HCT116 (cell line): Measurements from ENCODE around the gene CLP1. TPM values are rescaled to one million over a fixed set of nuclear protein-coding genes. Genes with fewer than 3 reads are reported as not detected.
"Not testable (repeated sequence)": the region's sequence is repeated elsewhere in the genome, so short reads cannot be mapped to it uniquely, and the experiment has no call there.

ENCODE experiments used
- ATAC-seq: fragments of 200-7000 bp; cut with Tn5 transposase; 2 replicates; pipeline ENCODE4 v1.9.1; 2020; ENCODE audit warnings: mild to moderate bottlenecking, moderate library complexity
- BruUV-seq: library from RNA; stranded (reverse); fragments of 400-500 nt; replicated peaks from 2 replicates; lab custom pipeline; 2021; lab: Mats Ljungman, UMichigan
- CTCF ChIA-PET: fragments of 300-600 bp; sonication (Branson Sonifier 250); formaldehyde crosslinking; loops from one replicate; lab custom pipeline; 2021; ENCODE audit warnings: antibody characterized with exemption; lab: Charles Lee
- POLR2A ChIA-PET: fragments of 300-600, 350-600 bp; sonication (Branson Sonifier 250); formaldehyde crosslinking; loops from one replicate; lab custom pipeline; 2021; ENCODE audit warnings: antibody characterized with exemption; lab: Charles Lee
- RAD21 ChIA-PET, 2 experiments: fragments of 300-600 bp; sonication (Branson Sonifier 250); formaldehyde crosslinking; loops; one replicate each; lab custom pipeline; 2023; ENCODE audit warnings: low total read pairs in 2 of 2; ENCODE audit not compliant: uncharacterized antibody in 2 of 2, unreplicated experiment in 2 of 2, low non-redundant PET in 1 of 2; lab: Charles Lee
- DNase-seq: peaks from one replicate; pipeline ENCODE4 v3.0.0-alpha.2; 2010; ENCODE audit warnings: low read depth, low spot score
- H2AFZ ChIP-seq: fragments of 200-600 bp; shearing (Covaris generic), sonication (generic); 2 replicates; pipeline ENCODE4 v1.6.1; 2017; ENCODE audit warnings: low read depth, mixed run types, mixed read lengths, antibody characterized with exemption, low read length; ENCODE audit not compliant: poor library complexity, severe bottlenecking
- H3K27ac ChIP-seq: 2 replicates; pipeline ENCODE4 v1.5.1; 2012; ENCODE audit warnings: low read depth, low read length
- H3K27me3 ChIP-seq: fragments of 200-600 bp; sonication (generic); 2 replicates; pipeline ENCODE4 v1.6.1; 2016; ENCODE audit warnings: mixed run types, low read length, mixed read lengths; ENCODE audit not compliant: insufficient read depth
- H3K36me3 ChIP-seq, 2 experiments: fragments of 200-500 bp in 1 of 2; fragments of 200-600 bp in 1 of 2; sonication (Bioruptor generic) in 1 of 2; sonication (generic) in 1 of 2; 2 replicates each; pipeline versions ENCODE4 v1.5.1 to v1.6.1; 2014 to 2016; ENCODE audit warnings: low read length in 2 of 2, inconsistent platforms in 1 of 2, mixed read lengths in 1 of 2, mixed run types in 1 of 2; ENCODE audit not compliant: insufficient read depth in 2 of 2, control insufficient read depth in 1 of 2
- H3K4me1 ChIP-seq, 2 experiments: fragments of 200-600 bp in 1 of 2; sonication (generic) in 1 of 2; 2 replicates each; pipeline versions ENCODE4 v1.5.1 to v1.6.1; 2012 to 2017; ENCODE audit warnings: low read length in 2 of 2, inconsistent platforms in 1 of 2, mild to moderate bottlenecking in 1 of 2, mixed read lengths in 1 of 2, mixed run types in 1 of 2, moderate library complexity in 1 of 2; ENCODE audit not compliant: insufficient read depth in 2 of 2, control insufficient read depth in 1 of 2
- H3K4me2 ChIP-seq: fragments of 200-600 bp; sonication (generic); 2 replicates; pipeline ENCODE4 v1.6.1; 2017; ENCODE audit warnings: mixed run types, low read length, mixed read lengths
- H3K4me3 ChIP-seq, 2 experiments: fragments of 200-600 bp in 1 of 2; sonication (generic) in 1 of 2; replicated peaks in 1 of 2; 2 replicates each; pipeline ENCODE4 v1.5.1; 2011 to 2016; ENCODE audit warnings: low read length in 2 of 2, control low read depth in 1 of 2, low read depth in 1 of 2, mild to moderate bottlenecking in 1 of 2, mixed read lengths in 1 of 2, mixed run types in 1 of 2
- H3K79me2 ChIP-seq: fragments of 200-600 bp; sonication (generic); 2 replicates; pipeline ENCODE4 v1.6.1; 2017; ENCODE audit warnings: mild to moderate bottlenecking, mixed run types, low read length, moderate library complexity, mixed read lengths; ENCODE audit not compliant: insufficient read depth
- H3K9ac ChIP-seq: fragments of 200-600 bp; sonication (generic); 2 replicates; pipeline ENCODE4 v1.6.1; 2016; ENCODE audit warnings: low read length, mixed read lengths
- H3K9me2 ChIP-seq: fragments of 200-600 bp; sonication (generic), shearing (Covaris generic); 2 replicates; pipeline ENCODE4 v1.6.1; 2017; ENCODE audit warnings: mixed run types, mild to moderate bottlenecking, moderate library complexity; ENCODE audit not compliant: insufficient read depth
- H3K9me3 ChIP-seq, 2 experiments: fragments of 200-500 bp in 1 of 2; fragments of 200-600 bp in 1 of 2; sonication (Bioruptor generic) in 1 of 2; sonication (generic) in 1 of 2; 2 replicates each; pipeline ENCODE4 v1.6.1; 2014 to 2017; ENCODE audit warnings: low read length in 2 of 2, mixed read lengths in 2 of 2, inconsistent platforms in 1 of 2, low read depth in 1 of 2, mild to moderate bottlenecking in 1 of 2, mixed run types in 1 of 2, moderate library complexity in 1 of 2; ENCODE audit not compliant: control insufficient read depth in 1 of 2, insufficient read depth in 1 of 2
- H4K20me1 ChIP-seq: fragments of 200-600 bp; sonication (generic), shearing (Covaris generic); 2 replicates; pipeline ENCODE4 v1.6.1; 2017; ENCODE audit warnings: mixed run types, mild to moderate bottlenecking, moderate library complexity; ENCODE audit not compliant: insufficient read depth
- ATF3 ChIP-seq: IDR thresholded peaks from 2 replicates; pipeline ENCODE4 v1.6.1; 2012
- CBX3 ChIP-seq: IDR thresholded peaks from 2 replicates; pipeline ENCODE4 v1.6.1; 2012; ENCODE audit warnings: low read depth
- CEBPB ChIP-seq: IDR thresholded peaks from 2 replicates; pipeline ENCODE4 v1.6.1; 2012; ENCODE audit warnings: low read depth
- CTCF ChIP-seq, 3 experiments: fragments of 200-600 bp in 1 of 3; sonication (generic) in 1 of 3; IDR thresholded peaks in 2 of 3; conservative IDR thresholded peaks in 1 of 3; 2 replicates each; pipeline ENCODE4 v1.5.1; 2012 to 2017; ENCODE audit warnings: low read depth in 2 of 3, low read length in 2 of 3, antibody characterized with exemption in 1 of 3, borderline replicate concordance in 1 of 3, control low read depth in 1 of 3, mild to moderate bottlenecking in 1 of 3, mixed read lengths in 1 of 3, mixed run types in 1 of 3, moderate library complexity in 1 of 3; ENCODE audit not compliant: insufficient read depth in 1 of 3
- ELF1 ChIP-seq: IDR thresholded peaks from 2 replicates; pipeline ENCODE4 v1.6.1; 2012; ENCODE audit warnings: low read depth, borderline replicate concordance
- EZH2 ChIP-seq: fragments of 200-600 bp; sonication (generic); IDR thresholded peaks from 2 replicates; pipeline ENCODE4 v1.6.1; 2017; ENCODE audit warnings: antibody characterized with exemption, mixed run types
- EZH2phosphoT487 ChIP-seq: fragments of 200-600 bp; IDR thresholded peaks from 2 replicates; pipeline ENCODE4 v1.6.1; 2018; ENCODE audit warnings: antibody characterized with exemption, borderline replicate concordance
- FOSL1 ChIP-seq: IDR thresholded peaks from 2 replicates; pipeline ENCODE4 v1.6.1; 2012; ENCODE audit warnings: low read depth
- MAX ChIP-seq: IDR thresholded peaks from 2 replicates; pipeline ENCODE4 v1.6.1; 2012
- POLR2A ChIP-seq: IDR thresholded peaks from 2 replicates; pipeline ENCODE4 v1.7.0; 2011; ENCODE audit warnings: borderline replicate concordance; ENCODE audit not compliant: insufficient read depth, insufficient read length; ENCODE audit errors: extremely low read depth
- POLR2AphosphoS5 ChIP-seq: IDR thresholded peaks from 2 replicates; pipeline ENCODE4 v1.6.1; 2011; ENCODE audit warnings: mild to moderate bottlenecking, low read depth, low read length, moderate library complexity
- RAD21 ChIP-seq: IDR thresholded peaks from 2 replicates; pipeline ENCODE4 v1.6.1; 2012; ENCODE audit warnings: low read depth, mild to moderate bottlenecking
- SIN3A ChIP-seq: IDR thresholded peaks from 2 replicates; pipeline ENCODE4 v1.6.1; 2012; ENCODE audit warnings: low read depth
- SP1 ChIP-seq: IDR thresholded peaks from 2 replicates; pipeline ENCODE4 v1.6.1; 2012; ENCODE audit warnings: low read depth
- TCF7L2 ChIP-seq: IDR thresholded peaks from 2 replicates; pipeline ENCODE4 v1.7.0; 2011; ENCODE audit warnings: borderline replicate concordance, inconsistent platforms; ENCODE audit not compliant: insufficient read depth, insufficient read length; ENCODE audit errors: extremely low read depth
- ZBTB33 ChIP-seq: IDR thresholded peaks from 2 replicates; pipeline ENCODE4 v1.6.1; 2011; ENCODE audit warnings: mild to moderate bottlenecking, low read length, moderate library complexity; ENCODE audit not compliant: insufficient replicate concordance; ENCODE audit errors: extremely low read depth
- ZFX ChIP-seq: fragments of 450-650 bp; IDR thresholded peaks from 2 replicates; pipeline ENCODE4 v1.6.1; 2017
- ZNF274 ChIP-seq: fragments of 200-500 bp; sonication (Bioruptor generic); IDR thresholded peaks from 2 replicates; pipeline ENCODE4 v1.6.1; 2014; ENCODE audit warnings: mild to moderate bottlenecking, low read depth, low read length, inconsistent platforms
- intact Hi-C: fragments of 100-400 bp; cut with micrococcal nuclease; formaldehyde crosslinking; loops from 2 replicates; pipeline ENCODE4 v1.10.0; 2022
- total RNA-seq: library from RNA; stranded (reverse); gene quantifications from one replicate; pipeline ENCODE4 v1.2.1, GENCODE V29; 2021; ENCODE audit not compliant: unreplicated experiment

Gene CLP1
- total RNA-seq, 1 experiment from 2014 or later, result 17.7 TPM

- POLR2A ChIA-PET, result interaction anchor here (1.0 kb wide), 1 partner anchor 11 kb away, joined by 3 read pairs; no protein-coding TSS in a partner anchor
- H3K36me3 ChIP-seq, H3K9me2 ChIP-seq, H3K9me3 ChIP-seq, ATAC-seq, H3K79me2 ChIP-seq, DNase-seq, H3K9ac ChIP-seq, H3K4me2 ChIP-seq, intact Hi-C loops, CTCF ChIA-PET, H3K4me3 ChIP-seq, H2AFZ ChIP-seq, BruUV-seq, H4K20me1 ChIP-seq, H3K27ac ChIP-seq: not testable (repeated sequence)
- H3K4me1 ChIP-seq, result peaks cover 6 to 19% of the 10 kb centered on the region in 2 experiments; a peak in 3 of 4 replicates
- RAD21 ChIA-PET, result interaction anchor here in 1 of 2 experiments (0.7 kb wide), 1 partner anchor 188 kb away, joined by 3 read pairs; no protein-coding TSS in a partner anchor
- peaks cover 12% of the 10 kb centered on the region; the same call in 1 of the 2 replicates for H3K27me3 ChIP-seq
These were observed 5.3 kb upstream of the CLP1 start for GRCh38 chr11:57652230-57652629.

- Histone ChIP-seq H3K4me2 (no peak overlapping the region), H3K27ac (no peak overlapping the region), H3K4me1 (peaks cover 6 to 20% of the 10 kb centered on the region in 2 experiments; a peak in 3 of 4 replicates), H3K9me2 (no peaks in the 10 kb centered on the region), H3K4me3 (no peak overlapping the region), H3K9me3 (no peaks in the 10 kb centered on the region), H3K9ac (no peak overlapping the region), H4K20me1 (no peaks in the 10 kb centered on the region), H3K36me3 (no peaks in the 10 kb centered on the region), H3K27me3 (peaks cover 12% of the 10 kb centered on the region; the same call in 1 of the 2 replicates), H3K79me2 (peaks cover 1% of the 10 kb centered on the region), H2AFZ (no peak overlapping the region)
- intact Hi-C loops, result no loop called here
- ATAC-seq (no peak), DNase-seq (no peak)
- BruUV-seq, result no TSS peak
- ChIA-PET RAD21 (no interaction called here), CTCF (no interaction called here), POLR2A (no interaction called here)
- TF ChIP-seq EZH2phosphoT487 (no peak), SP1 (no peak), ZFX (no peak), POLR2A (no peak), CEBPB (no peak), MAX (no peak), CBX3 (no peak), ELF1 (no peak), CTCF (IDR thresholded peaks at IDR 0.05 in 2 of 3, conservative IDR thresholded peaks at IDR 0.05 in 1 of 3; ENCODE audit: borderline replicate concordance in 1 of 3, insufficient read depth in 1 of 3, low read depth in 2 of 3, low read length in 2 of 3) (no peak), TCF7L2 (no peak), EZH2 (no peak), POLR2AphosphoS5 (no peak), ATF3 (no peak), SIN3A (no peak), ZNF274 (no peak), ZBTB33 (no peak), FOSL1 (no peak), RAD21 (no peak)
These were observed 4.9 kb upstream of the CLP1 start for GRCh38 chr11:57652662-57653061.
